ENCODE data around the gene GAL3ST3.

- TF ChIP-seq, protein P1, sequence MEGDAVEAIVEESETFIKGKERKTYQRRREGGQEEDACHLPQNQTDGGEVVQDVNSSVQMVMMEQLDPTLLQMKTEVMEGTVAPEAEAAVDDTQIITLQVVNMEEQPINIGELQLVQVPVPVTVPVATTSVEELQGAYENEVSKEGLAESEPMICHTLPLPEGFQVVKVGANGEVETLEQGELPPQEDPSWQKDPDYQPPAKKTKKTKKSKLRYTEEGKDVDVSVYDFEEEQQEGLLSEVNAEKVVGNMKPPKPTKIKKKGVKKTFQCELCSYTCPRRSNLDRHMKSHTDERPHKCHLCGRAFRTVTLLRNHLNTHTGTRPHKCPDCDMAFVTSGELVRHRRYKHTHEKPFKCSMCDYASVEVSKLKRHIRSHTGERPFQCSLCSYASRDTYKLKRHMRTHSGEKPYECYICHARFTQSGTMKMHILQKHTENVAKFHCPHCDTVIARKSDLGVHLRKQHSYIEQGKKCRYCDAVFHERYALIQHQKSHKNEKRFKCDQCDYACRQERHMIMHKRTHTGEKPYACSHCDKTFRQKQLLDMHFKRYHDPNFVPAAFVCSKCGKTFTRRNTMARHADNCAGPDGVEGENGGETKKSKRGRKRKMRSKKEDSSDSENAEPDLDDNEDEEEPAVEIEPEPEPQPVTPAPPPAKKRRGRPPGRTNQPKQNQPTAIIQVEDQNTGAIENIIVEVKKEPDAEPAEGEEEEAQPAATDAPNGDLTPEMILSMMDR (IDR thresholded peaks at IDR 0.05), result no peak
- no peak for TF ChIP-seq POLR2A (IDR thresholded peaks at IDR 0.05)
Measured at GRCh38 chr11:66090288-66090687, 41.3 kb upstream of the GAL3ST3 start.

All from uterus (tissue), 2 donors.